Suppressor macrophage treated with lipopolysaccharide for 4 hours (primary cell): Measurements from ENCODE around the gene CLSTN2.

Experiments
- DNase-seq: peaks from one replicate; pipeline ENCODE4 v3.0.0-alpha.2; 2020

CLSTN2 gene

GRCh38 chr3:140159646-140160045 lies 224.7 kb downstream of the CLSTN2 start:
- DNase-seq, result no peak

- no peak for DNase-seq
Observed at GRCh38 chr3:140160553-140160952, 225.6 kb downstream of the CLSTN2 start.

DNA sequence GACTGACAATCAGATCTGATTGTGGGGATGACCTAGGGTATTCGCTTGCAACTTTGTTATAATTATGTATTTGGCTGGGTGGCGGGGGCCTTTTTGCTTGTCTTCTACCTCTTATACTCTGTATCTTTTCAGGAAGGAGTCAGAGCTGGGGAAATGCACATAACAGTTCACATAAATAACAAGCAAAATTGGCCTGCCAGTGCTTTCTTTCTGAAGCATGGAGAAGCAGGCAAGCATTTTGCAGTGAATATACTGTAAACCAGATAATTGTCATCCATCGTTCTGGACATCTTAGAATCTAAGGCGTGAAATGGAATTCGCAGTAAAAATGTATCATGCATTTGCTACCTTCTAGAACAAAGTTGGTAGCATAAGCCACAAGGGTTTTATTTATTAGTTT lies 227.6 kb downstream of the CLSTN2 start:
- DNase-seq, result no peak

DNA sequence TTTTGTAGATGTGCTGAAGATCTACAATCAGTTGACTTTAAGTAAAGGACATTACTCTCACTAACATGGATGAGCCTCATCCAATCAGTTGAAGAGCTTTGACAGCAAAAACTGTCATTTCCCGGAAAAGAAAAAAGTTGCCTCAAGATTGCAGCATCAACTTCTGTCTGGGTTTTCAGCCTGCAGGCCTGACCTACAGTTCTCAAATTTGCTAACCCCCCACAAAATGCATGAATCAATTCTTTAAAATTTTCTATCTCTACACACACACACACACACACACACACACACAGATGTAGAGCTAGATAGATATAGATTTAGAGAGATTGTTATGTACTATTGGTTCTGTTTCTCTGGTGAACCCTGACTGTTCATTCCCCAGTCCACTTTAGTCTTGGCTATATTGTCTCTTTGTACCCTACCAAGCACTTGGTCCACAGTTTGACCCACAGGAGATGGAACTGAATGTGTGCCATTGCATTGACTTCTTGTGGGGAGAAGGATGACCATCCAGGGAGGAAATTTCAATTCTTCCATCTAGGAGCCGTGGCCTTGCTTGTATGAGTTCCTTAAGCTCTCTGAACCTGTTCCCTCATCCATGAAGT lies 228.3 kb downstream of the CLSTN2 start:
- DNase-seq, result no peak

- no peak for DNase-seq
Observed at GRCh38 chr3:140164156-140164555, 229.2 kb downstream of the CLSTN2 start.

GRCh38 chr3:140164922-140165590 lies 230.1 kb downstream of the CLSTN2 start:
- no peak for DNase-seq

DNA sequence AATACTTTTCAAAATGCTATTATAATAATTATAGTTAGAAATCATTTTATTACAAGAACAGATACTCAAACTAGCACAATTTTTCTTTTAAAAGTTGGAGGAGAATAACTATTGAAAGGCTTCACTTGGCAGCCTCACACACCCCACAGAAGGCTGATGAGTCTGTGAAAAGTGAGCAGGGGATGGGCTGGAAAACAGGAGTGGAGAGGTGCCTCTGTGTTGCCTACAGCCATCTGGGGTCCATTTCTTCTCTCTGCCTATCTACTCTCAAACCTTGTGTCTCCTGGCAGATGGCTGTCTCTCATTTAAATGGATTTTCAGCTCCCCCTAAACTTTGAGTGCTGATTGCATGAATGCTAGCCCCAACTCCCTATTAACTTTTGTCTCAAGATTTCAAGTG lies 230.8 kb downstream of the CLSTN2 start:
- DNase-seq, result no peak

GRCh38 chr3:140166861-140167599 lies 232.0 kb downstream of the CLSTN2 start:
- no peak for DNase-seq

DNA sequence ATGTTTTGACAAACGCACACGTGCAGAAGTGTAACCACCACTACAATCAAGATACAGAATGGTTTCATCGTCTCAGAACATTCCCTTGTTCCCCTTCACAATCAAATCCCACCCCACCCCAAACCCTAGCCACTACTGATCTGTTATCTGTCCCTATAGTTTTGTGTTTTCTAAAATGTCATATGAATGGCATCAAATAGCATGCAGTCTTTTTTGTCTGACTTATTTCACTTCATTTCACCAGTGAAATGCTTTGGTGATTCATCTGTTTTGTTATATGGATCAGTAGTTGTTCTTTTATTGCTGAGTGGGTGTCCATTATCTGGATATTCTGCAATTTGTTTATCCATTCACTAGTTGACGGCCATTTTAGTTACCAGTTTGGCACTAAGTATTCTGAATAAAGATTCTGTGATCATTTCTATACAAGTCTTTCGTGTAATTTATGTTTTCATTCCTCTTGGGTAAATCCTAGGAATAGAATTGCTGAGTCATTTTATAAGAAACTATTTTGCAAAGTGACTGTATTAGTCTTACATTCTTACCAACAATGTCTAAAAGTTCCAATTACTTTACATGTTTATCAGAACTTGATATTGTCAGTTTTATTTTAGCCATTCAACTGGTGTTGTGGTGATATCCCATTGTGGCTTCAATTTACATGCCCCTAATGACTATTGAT lies 232.8 kb downstream of the CLSTN2 start:
- no peak for DNase-seq

- peak; percentile 27 for DNase-seq
Observed at GRCh38 chr3:140170612-140171011, 235.6 kb downstream of the CLSTN2 start.

DNA sequence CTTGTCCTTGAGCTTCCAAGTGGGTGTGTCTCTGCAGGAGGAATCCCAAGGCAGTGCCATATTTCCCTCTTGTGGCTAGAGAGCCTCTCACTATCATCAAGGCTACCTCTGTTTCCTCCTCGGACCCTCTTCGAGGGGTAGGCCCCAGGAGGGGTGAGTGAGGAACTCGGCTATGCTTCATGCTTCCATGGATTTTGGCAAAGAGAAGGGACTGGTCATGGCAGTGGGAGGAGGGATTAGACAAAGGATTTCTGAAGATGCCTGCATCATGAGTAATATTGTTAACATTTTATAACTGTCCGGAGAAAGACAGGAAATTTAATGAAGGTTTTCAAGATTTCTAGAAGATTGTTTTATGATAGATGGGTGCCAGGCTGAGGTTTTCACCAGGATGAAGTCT lies 241.5 kb downstream of the CLSTN2 start:
- DNase-seq, result no peak

DNA sequence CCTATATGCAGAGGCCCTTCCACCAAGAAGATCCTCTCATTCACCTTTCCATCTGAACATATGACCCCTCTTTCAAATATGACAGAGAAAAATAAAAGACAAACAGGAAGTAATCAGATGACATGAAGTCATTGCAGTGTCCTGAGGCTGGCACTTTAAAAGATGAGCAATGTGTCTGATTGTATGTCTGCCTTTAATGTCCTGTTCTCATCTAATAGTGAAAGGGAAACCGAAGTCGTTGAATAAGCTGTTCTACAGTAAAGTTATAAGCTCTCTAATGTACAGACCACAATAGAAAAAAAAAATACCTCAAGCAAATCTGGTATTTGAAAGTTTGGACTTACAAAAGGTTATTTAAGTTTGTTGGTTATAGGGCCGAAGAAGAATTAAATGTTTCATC lies 243.0 kb downstream of the CLSTN2 start:
- peak; percentile 5 for DNase-seq

DNA sequence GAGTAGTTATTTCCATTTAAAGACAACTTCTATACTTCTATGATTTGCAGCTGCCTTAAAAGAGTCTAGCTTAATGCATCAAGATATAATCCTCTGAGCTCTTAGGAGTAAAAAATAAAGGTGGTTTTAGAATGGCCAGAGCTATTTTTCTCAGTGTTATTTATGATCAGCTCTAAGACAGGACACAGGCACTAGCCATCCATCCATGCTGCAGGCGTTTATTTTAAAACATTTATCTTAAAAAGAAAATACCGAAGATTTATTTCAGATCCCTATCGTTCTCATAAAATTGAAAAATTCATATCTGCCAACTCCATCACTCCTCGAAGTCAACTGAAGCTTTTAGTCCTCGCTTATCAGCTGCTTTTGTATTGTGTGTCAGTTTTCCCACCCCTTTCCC lies 243.5 kb downstream of the CLSTN2 start:
- DNase-seq, result no peak

GRCh38 chr3:140180603-140181002 lies 245.6 kb downstream of the CLSTN2 start:
- DNase-seq, result no peak

DNA sequence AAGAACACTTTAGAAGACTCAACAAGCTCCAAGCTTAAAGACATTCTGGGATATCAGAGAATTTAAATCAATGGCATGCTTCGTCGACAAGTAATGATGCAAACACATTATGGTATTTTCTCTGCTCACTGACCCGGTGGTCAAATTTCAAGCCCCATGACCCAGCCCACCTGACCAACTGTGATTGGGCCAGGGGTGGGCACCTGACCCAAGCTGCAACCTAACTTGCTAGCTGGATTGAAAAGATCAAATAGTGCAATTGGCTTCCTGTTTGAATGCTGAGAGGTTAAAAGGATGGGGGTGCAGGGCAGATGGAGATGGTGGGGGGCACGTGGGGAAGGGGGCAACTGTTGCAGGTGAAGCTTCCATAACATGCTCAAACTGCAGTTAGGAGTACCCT lies 250.4 kb downstream of the CLSTN2 start:
- no peak for DNase-seq

DNA sequence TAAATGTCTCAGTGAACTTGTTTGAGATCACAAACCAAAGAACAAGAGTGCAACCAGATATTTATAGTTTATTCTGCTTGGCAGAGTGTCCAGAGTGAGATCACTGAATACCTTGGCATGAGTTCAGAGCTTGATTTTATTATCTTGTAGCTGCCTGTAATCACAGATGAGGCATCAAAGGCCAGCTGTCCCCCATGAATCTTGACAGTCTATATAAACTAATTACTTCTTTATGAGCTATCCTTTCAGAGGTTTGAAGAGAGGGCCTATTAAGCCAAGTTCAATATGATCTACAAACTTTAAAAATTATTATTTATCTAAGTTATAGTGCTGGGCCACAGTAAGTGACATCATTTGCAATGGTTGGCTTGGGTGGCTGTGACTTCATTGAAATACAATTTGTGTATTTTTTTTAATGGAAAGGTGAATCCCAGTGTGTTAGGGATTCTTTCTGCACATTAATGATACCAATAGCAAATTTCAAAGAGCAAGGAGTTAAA lies 251.5 kb downstream of the CLSTN2 start:
- DNase-seq, result no peak

DNA sequence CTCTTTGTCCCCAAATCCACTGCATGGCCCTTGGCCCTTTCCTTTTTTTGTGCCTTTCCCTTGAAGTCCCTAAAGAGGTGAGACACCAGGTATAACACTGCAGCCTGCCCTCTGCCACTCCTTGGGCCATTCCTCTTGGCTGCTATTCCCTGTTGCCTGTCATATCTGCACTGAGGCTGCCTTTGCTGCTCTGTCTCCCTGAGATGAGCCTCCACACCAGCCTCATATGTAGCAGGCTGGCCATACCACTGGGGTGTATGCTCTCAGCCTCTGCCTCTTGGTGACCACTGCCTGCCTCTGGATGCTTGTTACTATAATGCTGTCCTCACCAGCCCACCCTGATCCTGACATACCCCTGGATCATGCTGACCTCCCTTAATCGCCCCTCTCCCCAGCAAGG lies 252.0 kb downstream of the CLSTN2 start:
- no peak for DNase-seq

DNA sequence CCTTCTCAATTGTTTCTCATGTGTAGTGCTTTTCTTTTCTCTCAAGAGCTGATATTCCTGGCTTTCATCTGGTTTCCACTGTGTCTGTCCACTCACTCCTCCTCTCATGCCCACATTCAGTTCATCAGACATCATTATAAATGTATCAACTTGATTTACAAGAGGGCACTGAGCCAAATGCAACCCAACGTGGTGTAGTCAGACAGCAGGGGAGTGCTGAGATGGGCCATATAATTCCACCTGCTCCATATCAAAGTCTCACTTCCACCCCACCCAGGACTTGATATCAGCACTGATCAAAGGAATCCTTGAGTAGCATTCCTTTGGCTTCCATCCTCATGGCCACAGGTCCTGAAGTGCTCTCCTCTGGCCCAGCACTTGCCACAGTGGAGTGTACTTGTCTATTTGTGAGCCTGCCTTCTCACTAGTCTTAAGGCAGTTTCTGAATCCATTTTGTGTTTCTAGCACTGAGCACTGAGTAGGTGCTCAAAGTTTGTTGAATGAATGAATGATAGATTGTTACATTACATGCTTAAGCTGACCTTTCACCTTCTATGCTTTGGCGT lies 252.8 kb downstream of the CLSTN2 start:
- no peak for DNase-seq

DNA sequence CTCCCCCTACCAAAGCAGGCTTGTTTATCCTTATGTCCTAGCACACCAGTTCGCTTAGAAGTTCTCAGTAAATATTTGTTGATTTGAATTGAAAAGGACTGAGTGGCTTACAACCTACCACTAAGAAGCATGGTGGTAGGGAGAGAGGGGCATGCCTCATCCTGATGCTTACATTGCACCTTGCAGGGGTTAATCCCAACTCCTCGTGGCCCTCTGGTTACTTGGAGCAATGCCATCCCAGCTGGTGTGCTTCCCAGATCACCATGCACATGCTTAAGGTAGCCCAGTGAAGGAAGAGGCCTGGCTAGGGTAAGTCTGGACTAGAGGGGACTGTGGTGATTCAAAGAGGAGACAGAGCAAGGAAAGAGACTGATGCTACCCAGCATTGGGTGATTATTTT lies 253.3 kb downstream of the CLSTN2 start:
- DNase-seq, result no peak

DNA sequence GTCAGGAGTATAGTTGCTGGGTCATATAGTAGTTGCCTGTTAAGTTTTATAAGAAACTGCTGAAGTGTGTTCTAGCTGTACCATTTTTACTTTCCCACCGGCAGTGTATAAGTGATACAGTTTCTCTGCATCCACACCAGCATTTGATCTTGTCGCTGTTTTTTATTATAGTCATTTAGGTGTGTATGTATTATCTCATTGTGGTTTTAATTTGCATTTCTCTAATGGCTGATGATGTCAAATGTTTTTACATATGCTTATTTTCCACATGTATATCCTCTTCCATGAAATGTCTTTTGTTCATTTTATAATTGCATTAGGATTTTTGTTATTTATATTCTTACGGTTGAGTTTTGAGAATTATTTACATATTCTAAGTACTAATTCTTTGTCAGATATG lies 254.3 kb downstream of the CLSTN2 start:
- DNase-seq, result no peak

- DNase-seq, result no peak
Observed at GRCh38 chr3:140189976-140190375, 255.0 kb downstream of the CLSTN2 start.

GRCh38 chr3:140196970-140197369 lies 262.0 kb downstream of the CLSTN2 start:
- no peak for DNase-seq

DNA sequence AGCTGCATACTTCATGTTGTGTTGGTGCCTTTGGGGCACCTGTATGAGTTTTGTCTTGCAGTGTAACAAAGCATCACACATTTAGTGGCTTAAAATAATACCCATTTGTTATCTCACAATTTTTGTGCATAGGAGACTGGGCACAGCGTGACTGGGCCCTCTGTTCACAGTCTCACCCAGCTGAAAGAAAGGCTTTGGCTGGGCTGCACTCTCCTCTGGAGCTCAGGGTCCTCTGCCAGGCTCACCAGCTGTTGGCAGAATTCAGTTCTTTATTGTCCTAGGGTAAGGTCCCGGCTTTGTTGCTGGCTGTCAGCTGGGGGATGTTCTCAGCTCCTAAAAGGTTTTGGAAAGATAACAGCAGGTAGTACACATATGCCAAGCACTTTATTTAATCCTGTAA lies 263.3 kb downstream of the CLSTN2 start:
- DNase-seq, result no peak
